Stimulated activated naive B cell treated with anti-CD40 and anti-IgM and Interleukin-4, amounts not matched to agents 10 μg/mL and 1 μg/mL and 100 μg/mL, for 72 hours (primary cell): ENCODE results near the gene PBX3.

ENCODE experiments used
- ATAC-seq, 2 donors: fragments of 150-1000 bp; cut with Tn5 transposase; replicated peaks; 2 replicates each; pipeline ENCODE4 v1.10.0; 2021; ENCODE audit warnings: moderate library complexity in 1 of 2
- DNase-seq: peaks from one replicate; pipeline ENCODE4 v3.0.0; 2021
- H3K27ac Mint-ChIP-seq: one replicate; pipeline ENCODE4 v1.8.0; 2022; ENCODE audit warnings: mild to moderate bottlenecking, mixed read lengths
- H3K27me3 Mint-ChIP-seq, 2 donors: one replicate each; pipeline ENCODE4 v1.8.0; 2022; ENCODE audit warnings: mixed read lengths in 2 of 2
- H3K36me3 Mint-ChIP-seq, 2 donors: one replicate each; pipeline ENCODE4 v1.8.0; 2022; ENCODE audit warnings: mixed read lengths in 2 of 2, mild to moderate bottlenecking in 1 of 2
- H3K4me1 Mint-ChIP-seq, 2 donors: one replicate each; pipeline ENCODE4 v1.8.0; 2022; ENCODE audit warnings: mixed read lengths in 2 of 2, mild to moderate bottlenecking in 1 of 2
- H3K4me3 Mint-ChIP-seq, 2 donors: one replicate each; pipeline ENCODE4 v1.8.0; 2022; ENCODE audit warnings: mild to moderate bottlenecking in 2 of 2, mixed read lengths in 2 of 2, moderate library complexity in 1 of 2
- H3K9me3 Mint-ChIP-seq, 2 donors: one replicate each; pipeline ENCODE4 v1.8.0; 2022; ENCODE audit warnings: mixed read lengths in 2 of 2, mild to moderate bottlenecking in 1 of 2

The PBX3 gene

DNA sequence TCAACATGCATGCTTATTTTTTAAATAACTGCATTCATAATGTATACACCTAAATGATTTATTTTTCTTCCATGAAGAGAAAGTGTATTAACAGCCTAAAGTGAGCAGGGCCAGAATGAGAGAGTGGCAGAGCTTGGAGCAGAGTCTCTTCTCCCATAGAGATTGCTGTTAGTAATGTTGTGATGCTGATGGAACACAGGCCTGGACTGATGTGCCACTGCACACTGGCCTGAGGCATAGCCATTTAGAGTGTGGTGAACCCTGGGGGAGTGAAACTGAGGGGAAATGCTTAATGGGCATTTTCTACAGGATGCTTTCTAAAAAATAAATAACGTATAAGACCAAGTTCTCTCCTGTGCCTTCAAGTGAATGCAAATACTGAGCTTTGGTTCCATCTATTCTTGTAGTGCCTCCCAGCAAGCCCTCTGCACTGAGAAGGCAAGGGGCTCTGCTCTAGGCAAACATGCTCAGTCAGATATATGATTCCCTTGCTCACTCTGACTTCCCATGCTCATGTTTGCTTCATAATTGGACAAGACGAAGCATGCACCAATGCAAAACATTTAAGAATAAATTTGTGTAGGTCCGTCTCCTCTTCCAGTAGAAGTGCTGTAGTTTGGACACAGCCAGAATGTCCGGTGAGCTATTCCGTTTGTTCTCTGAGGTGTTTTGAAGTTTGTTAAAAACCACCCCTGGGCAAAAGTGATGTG is 185.7 kb downstream of the PBX3 start:
- Mint-ChIP-seq H3K4me1 (no peaks in the 10 kb centered on the region), H3K9me3 (no peaks in the 10 kb centered on the region), H3K27me3 (no peaks in the 10 kb centered on the region), H3K36me3 (peaks cover 12 to 31% of the 10 kb centered on the region in 2 donors), H3K4me3 (no peak overlapping the region), H3K27ac (no peak overlapping the region)
- ATAC-seq (no peak), DNase-seq (no peak)

DNA sequence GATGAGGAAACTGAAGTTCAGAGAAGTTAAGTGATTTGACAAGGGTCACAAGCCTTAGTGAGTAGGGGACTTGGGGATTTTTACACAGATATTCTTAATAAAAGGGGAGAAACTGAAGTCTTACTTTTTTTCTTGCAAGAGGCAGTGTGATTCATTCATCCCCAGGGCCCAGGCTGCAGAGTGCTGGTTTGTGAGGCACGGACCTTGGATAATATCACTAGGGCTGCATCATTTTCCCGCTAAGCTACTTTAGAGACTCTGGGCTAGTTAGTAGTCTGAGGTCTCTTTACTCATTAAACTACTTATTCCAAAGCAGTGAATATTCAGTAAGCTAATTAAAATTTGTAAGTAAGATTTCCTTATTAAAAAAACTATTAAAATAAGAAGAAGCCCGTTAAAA is 195.0 kb downstream of the PBX3 start:
- no peaks in the 10 kb centered on the region for H3K27me3 Mint-ChIP-seq
- peaks cover 9 to 11% of the 10 kb centered on the region in 2 donors for H3K9me3 Mint-ChIP-seq
- ATAC-seq = no peak
- no peak overlapping the region for H3K27ac Mint-ChIP-seq
- DNase-seq = no peak
- H3K36me3 Mint-ChIP-seq = peaks cover 51 to 56% of the 10 kb centered on the region in 2 donors
- no peak overlapping the region for H3K4me3 Mint-ChIP-seq
- no peaks in the 10 kb centered on the region for H3K4me1 Mint-ChIP-seq

DNA sequence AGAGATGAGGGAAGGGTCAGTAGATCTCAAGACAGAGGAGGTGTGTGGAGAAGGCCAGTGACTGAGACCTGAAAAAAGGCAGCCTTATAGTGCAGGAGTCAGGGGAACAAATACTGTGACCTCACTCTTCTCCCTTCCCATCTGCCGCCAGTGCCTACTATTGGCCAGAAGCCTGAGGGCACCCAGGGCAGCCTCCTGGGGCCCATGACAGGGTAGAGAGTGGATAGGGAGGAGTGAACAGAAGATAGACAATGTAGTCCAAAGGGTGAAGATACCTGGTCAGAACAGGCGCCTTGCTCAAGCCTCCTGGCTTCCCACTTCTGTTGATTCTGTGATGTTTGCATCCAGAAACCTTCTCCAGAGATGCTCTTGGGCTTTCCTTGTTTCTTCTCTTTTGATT is 196.7 kb downstream of the PBX3 start:
- no peak for ATAC-seq
- H3K36me3 Mint-ChIP-seq = peaks cover 46 to 51% of the 10 kb centered on the region in 2 donors
- peaks cover 9 to 11% of the 10 kb centered on the region in 2 donors for H3K9me3 Mint-ChIP-seq
- no peak for DNase-seq
- no peaks in the 10 kb centered on the region for H3K27me3 Mint-ChIP-seq
- H3K4me3 Mint-ChIP-seq = no peak overlapping the region
- peak overlapping the region; percentile 52 for H3K27ac Mint-ChIP-seq
- H3K4me1 Mint-ChIP-seq = no peaks in the 10 kb centered on the region

DNA sequence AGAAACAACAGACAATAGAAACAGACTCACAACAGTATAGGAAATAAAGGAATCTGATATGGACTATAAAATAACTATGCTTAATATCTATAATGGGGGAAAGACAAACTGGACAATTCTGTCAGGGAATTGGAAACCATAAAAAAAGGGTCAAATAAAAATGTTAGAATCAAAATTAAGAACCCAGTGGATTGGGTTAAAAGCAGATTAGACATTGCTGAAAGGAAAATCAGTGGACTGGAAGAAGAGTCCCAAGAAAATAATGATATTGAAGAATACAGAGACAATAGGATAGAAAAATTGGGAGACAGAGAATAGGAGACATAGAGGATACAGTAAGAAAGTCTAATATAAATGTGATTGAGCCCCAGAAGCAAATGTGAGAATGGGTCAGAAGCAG is 199.2 kb downstream of the PBX3 start:
- no peak overlapping the region for H3K27ac Mint-ChIP-seq
- no peak for DNase-seq
- no peaks in the 10 kb centered on the region for H3K27me3 Mint-ChIP-seq
- ATAC-seq = no peak
- H3K4me1 Mint-ChIP-seq = peaks cover 0 to 5% of the 10 kb centered on the region in 2 donors
- peaks cover 34 to 42% of the 10 kb centered on the region in 2 donors for H3K36me3 Mint-ChIP-seq
- H3K4me3 Mint-ChIP-seq = no peak overlapping the region
- peaks cover 9 to 11% of the 10 kb centered on the region in 2 donors for H3K9me3 Mint-ChIP-seq

DNA sequence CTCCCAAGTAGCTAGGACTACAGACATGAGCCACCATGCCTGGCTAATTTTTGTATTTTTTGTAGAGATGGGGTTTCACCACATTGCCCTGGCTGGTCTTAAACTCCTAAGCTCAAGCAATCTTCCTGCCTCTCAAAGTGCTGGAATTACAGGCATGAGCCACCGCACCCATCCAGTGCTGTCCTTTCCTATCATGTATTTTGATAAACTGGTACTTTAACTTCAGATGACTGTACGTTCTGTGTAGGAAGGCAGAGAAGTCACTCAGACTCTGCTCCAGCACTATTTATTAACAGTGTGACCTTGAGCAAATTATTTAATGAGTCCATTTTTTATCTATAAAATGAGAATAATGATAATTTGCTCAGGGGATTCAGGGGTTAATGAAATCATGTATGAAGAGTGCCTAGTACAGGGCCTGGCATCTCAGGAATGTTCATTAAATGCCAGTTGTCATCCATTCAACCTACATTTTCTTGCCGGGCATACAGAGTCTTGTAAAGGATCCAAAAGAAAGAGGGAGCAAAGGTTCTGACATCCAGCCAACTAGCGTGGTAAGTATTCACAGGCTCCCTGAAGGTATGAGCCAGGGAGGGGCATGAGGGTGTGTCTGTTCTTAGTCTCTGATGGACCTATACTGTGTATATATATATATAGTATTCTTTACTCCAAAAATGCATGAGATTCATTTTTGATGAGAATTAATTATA is 201.9 kb downstream of the PBX3 start:
- Mint-ChIP-seq H3K27ac (no peak overlapping the region), H3K9me3 (peaks cover 9 to 11% of the 10 kb centered on the region in 2 donors), H3K27me3 (no peaks in the 10 kb centered on the region), H3K4me1 (peaks cover 0 to 5% of the 10 kb centered on the region in 2 donors), H3K4me3 (no peak overlapping the region), H3K36me3 (peaks cover 28 to 37% of the 10 kb centered on the region in 2 donors)
- no peak for DNase-seq
- ATAC-seq = no peak

DNA sequence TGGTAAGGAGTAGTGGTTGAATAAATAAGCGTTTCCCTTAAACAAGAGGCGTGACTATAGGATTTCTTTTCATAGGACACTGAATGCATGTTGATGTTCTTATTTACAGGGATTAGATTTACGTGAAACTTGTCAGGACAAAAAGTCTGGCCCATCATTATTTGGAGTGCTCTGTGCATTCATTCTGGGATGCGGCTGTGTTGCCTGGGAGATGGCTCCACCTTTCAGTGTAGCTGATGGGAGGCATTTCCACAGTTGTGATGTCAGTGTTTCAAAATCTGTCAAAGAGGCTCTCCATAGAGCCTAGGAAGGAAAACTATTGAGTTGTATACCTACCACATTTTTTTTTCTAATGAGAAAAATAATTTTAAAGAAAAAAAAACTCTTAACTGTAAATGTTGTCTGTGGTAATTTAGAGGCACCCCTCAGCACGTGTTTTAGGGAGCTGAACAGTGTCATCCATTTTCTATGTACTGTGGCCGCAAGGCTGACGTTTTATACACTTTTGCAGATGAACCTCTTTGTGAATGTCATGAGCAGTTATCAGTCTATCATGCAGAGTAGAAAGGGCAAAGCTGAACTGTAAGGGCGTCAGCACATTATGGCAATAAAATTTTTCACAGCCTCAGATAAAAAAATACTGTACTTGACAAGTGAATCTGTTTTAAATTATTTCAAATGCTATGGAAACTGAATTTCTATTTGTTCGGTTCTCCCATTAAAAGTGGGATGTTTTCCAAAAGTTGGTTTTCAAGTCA is 202.7 kb downstream of the PBX3 start:
- no peak for ATAC-seq

DNA sequence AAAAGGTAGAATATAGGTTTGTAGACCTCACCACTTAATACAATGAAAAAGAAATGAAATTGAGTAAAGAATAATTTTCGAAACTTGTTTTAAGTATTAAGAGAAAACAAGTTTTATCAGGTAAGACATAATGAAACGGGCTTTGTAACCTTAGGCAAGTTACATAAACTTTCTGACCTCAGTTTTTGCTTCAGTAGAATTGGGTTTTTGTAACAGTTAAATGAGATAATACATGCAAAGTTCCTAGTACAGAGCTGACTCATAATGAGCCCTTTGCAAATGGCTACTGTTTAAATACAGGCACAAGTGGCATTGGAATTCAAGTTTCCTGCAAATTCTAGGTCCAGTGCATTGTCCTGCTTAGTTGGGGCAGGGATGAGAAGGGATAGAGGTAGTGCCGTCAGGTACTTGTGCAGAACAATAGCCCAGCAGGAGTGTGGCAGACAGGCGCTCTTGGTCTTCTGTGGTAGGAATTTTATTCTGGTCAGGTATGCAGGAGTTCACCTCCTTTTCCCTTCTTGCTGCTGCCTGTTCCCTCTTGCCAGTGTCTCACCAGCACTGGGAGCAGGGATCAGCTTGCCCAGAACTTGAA is 203.8 kb downstream of the PBX3 start:
- Mint-ChIP-seq H3K27me3 (no peaks in the 10 kb centered on the region), H3K4me1 (peaks cover 0 to 11% of the 10 kb centered on the region in 2 donors), H3K4me3 (no peak overlapping the region), H3K27ac (no peak overlapping the region), H3K9me3 (peaks cover 0 to 3% of the 10 kb centered on the region in 2 donors), H3K36me3 (peaks cover 15 to 26% of the 10 kb centered on the region in 2 donors)
- ATAC-seq (no peak), DNase-seq (no peak)

More for the DNA sequence above, 202.7 kb downstream of the PBX3 start:
- H3K4me3 Mint-ChIP-seq = no peak overlapping the region
- no peak overlapping the region for H3K27ac Mint-ChIP-seq
- DNase-seq = no peak
- no peaks in the 10 kb centered on the region for H3K27me3 Mint-ChIP-seq
- peaks cover 5 to 10% of the 10 kb centered on the region in 2 donors for H3K9me3 Mint-ChIP-seq
- peaks cover 0 to 6% of the 10 kb centered on the region in 2 donors for H3K4me1 Mint-ChIP-seq
- H3K36me3 Mint-ChIP-seq = peaks cover 21 to 30% of the 10 kb centered on the region in 2 donors

DNA sequence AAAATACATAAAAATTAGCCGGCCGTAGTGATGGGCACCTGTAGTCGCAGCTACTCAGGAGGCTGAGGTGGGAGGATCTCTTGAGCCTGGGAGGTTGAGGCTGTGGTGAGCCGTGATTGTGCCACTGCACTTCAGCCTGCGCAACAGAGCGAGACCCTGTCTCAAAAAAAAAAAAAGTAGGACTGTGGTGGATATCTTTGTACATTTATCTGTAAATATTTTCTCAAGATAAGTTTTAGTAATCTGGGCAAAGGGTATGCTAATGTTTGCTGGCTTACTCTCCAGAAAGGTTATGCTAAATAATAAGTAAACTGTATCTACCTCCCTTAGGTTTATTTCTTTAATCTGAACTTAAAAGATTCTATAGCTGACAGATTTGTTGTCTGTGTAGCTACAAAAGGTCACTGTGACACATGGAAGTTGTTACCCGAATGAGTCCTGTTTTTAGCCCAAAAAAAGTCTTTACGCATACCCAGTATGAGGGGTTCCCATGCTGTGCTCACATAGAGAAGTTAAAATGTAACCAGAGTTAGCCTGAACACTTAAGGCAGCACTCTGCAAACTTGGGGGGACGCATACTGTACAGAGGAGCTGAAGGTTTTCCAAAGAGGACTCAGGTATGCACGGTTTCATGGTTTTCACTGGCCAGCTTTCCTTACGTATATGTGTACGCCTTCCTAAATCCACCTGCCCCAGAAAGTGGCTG is 206.3 kb downstream of the PBX3 start:
- no peak overlapping the region for H3K27ac Mint-ChIP-seq
- H3K36me3 Mint-ChIP-seq = peaks cover 11 to 21% of the 10 kb centered on the region in 2 donors
- no peak overlapping the region for H3K4me3 Mint-ChIP-seq

DNA sequence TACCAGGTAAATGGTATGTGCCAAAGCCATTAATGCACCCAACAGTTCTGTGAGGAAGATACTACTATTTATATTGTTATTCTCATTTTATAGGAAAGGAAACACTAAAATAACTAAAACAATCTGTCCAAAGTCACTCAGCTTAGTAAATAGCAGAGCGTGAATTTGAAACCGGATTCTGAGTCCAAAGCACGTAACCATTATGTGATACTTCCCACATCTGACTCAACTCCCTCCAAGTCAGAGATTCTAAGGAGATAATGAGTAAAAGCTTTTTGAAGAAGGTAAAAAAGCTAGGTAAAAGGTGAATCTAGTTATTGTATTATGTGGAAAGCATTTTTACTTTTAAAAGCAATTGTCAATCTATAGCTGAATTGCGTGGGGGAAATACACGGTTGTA is 208.9 kb downstream of the PBX3 start:
- no peaks in the 10 kb centered on the region for H3K27me3 Mint-ChIP-seq
- no peaks in the 10 kb centered on the region for H3K9me3 Mint-ChIP-seq
- DNase-seq = no peak
- peaks cover 18 to 34% of the 10 kb centered on the region in 2 donors for H3K36me3 Mint-ChIP-seq
- H3K4me1 Mint-ChIP-seq = peaks cover 11 to 32% of the 10 kb centered on the region in 2 donors
- ATAC-seq = no peak
- H3K4me3 Mint-ChIP-seq = no peak overlapping the region
- H3K27ac Mint-ChIP-seq = no peak overlapping the region

More for the DNA sequence above, 206.3 kb downstream of the PBX3 start:
- Mint-ChIP-seq H3K4me1 (peaks cover 3 to 18% of the 10 kb centered on the region in 2 donors), H3K9me3 (no peaks in the 10 kb centered on the region), H3K27me3 (no peaks in the 10 kb centered on the region)
- no peak for ATAC-seq
- DNase-seq = no peak

DNA sequence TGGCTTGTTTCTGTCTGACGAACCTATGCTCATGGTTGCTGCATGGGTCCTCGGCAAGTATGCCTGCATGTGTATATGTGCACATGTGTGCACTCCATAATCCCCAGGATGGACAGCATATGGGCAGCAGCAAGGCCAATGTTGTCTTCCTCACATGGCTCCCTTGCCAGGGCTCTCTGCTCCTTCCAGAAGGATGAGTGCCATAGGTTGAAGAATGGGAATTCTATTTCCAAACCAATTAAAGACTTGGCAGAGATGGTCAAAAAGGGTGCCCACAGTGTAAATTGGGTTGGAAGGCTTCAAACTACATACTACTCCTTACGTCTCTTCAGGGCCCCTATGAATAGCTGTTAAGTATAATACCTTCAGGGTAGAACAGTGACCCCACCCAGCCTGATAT is 212.1 kb downstream of the PBX3 start:
- Mint-ChIP-seq H3K36me3 (peaks cover 39 to 55% of the 10 kb centered on the region in 2 donors), H3K27me3 (no peaks in the 10 kb centered on the region), H3K9me3 (no peaks in the 10 kb centered on the region), H3K27ac (no peak overlapping the region), H3K4me1 (peaks cover 24 to 59% of the 10 kb centered on the region in 2 donors), H3K4me3 (no peak overlapping the region)
- DNase-seq = no peak
- no peak for ATAC-seq

DNA sequence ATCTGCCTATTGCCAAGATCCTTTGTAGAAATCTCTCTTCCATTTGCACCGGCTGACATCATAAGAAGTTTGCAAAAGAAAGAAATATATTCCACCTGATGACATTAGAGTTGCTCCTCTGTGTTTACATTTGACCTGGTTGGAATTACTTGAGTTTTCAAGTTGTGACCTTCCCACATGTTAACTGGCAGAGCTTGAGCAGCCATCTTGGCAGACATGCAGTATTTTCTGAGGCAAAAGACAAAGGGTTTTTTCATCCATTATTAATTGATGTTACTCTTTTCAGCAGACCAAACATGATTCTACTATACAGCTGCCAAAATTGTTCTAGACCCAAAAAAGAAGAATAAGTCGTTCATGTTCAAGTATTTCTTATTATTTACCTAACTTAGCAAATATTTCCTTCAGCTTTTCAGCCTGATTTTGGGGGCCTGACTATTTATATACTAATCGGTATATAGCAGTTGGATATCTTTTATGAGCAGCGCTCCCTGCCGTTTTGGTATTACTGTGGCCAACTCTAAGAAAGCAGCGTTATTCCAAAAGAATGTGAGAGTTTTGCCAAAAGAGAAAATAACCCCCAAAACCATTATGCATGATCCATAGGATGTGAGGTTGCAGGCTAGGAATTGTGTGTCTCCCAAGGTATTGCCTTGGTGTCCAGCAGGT is 212.9 kb downstream of the PBX3 start:
- H3K27ac Mint-ChIP-seq = no peak overlapping the region
- no peaks in the 10 kb centered on the region for H3K27me3 Mint-ChIP-seq
- peaks cover 42 to 61% of the 10 kb centered on the region in 2 donors for H3K36me3 Mint-ChIP-seq
- H3K4me1 Mint-ChIP-seq = peaks cover 29 to 65% of the 10 kb centered on the region in 2 donors
- ATAC-seq (no peak), DNase-seq (no peak)
- no peaks in the 10 kb centered on the region for H3K9me3 Mint-ChIP-seq
- H3K4me3 Mint-ChIP-seq = no peak overlapping the region

DNA sequence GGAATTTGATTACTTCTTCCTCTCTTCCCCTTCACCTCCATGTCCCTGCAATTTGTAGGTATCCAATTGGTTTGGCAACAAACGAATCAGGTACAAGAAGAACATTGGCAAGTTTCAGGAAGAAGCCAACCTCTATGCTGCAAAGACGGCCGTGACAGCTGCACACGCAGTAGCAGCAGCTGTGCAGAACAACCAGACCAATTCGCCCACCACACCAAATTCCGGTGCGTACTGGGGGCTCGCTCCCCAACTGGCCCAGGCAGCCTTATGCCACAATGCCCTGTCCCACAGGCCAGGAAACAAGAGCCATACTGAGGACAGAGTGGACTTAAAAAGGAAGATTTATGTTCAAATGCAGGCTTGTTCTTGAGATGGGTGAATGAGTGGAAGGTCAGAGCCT is 213.5 kb downstream of the PBX3 start:
- peak in 1 of 2 donors; percentile 4 for ATAC-seq
- Mint-ChIP-seq H3K9me3 (no peaks in the 10 kb centered on the region), H3K27me3 (no peaks in the 10 kb centered on the region), H3K36me3 (peaks cover 45 to 61% of the 10 kb centered on the region in 2 donors), H3K27ac (peak overlapping the region; percentile 26), H3K4me1 (peaks cover 34 to 66% of the 10 kb centered on the region in 2 donors), H3K4me3 (peak overlapping the region in 1 of 2 donors; percentile 24)
- no peak for DNase-seq

DNA sequence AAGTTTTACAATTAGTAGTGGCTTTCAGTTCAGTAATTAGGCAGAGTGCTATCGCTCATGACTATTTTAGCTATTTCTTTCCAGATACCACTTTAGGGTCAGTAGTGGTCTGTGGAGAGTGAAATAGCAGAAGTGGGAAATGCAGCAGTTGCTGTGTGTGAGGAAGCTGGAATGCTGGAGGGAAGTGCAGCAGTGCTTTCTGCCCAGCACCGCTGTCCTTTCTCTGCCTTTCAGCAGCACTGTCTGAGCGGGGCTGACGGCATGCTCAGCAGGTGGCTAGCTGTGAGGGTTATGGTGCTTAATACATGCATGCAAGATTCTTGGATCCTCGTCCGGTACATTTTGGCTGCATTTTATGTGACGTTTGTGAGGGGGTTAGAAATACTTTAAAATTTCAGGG is 213.9 kb downstream of the PBX3 start:
- no peak for DNase-seq
- H3K4me3 Mint-ChIP-seq = peak overlapping the region in 1 of 2 donors; percentile 24
- peak overlapping the region; percentile 26 for H3K27ac Mint-ChIP-seq
- no peaks in the 10 kb centered on the region for H3K9me3 Mint-ChIP-seq
- peaks cover 35 to 68% of the 10 kb centered on the region in 2 donors for H3K4me1 Mint-ChIP-seq
- H3K36me3 Mint-ChIP-seq = peaks cover 47 to 62% of the 10 kb centered on the region in 2 donors
- no peaks in the 10 kb centered on the region for H3K27me3 Mint-ChIP-seq
- ATAC-seq = peak; percentile 76 to 77
